A673 (cell line): ENCODE measurements around the gene CLEC4F. TPM values are rescaled to one million over a fixed set of nuclear protein-coding genes. Genes with fewer than 3 reads are reported as not detected.

ENCODE experiments used
- BruUV-seq: library from RNA; stranded (reverse); fragments of 400-500 nt; replicated peaks from 2 replicates; lab custom pipeline; 2021; lab: Mats Ljungman, UMichigan
- CTCF ChIA-PET: fragments of 300-600 bp; sonication (Branson Sonifier 250); formaldehyde crosslinking; loops from one replicate; lab custom pipeline; 2022; ENCODE audit warnings: antibody characterized with exemption; lab: Charles Lee
- POLR2A ChIA-PET: fragments of 300-600 bp; sonication (Branson Sonifier 250); formaldehyde crosslinking; loops from one replicate; lab custom pipeline; 2022; ENCODE audit warnings: antibody characterized with exemption; ENCODE audit not compliant: low non-redundant PET; lab: Charles Lee
- DNase-seq: peaks from one replicate; pipeline ENCODE4 v3.0.0-alpha.2; 2015; ENCODE audit warnings: low spot score
- H3K27ac ChIP-seq: fragments of 200-600 bp; sonication (generic); 2 replicates; pipeline ENCODE4 v1.5.1; 2016; ENCODE audit warnings: mixed run types, low read depth, mild to moderate bottlenecking, mixed read lengths, antibody characterized with exemption, low read length; ENCODE audit not compliant: poor library complexity, severe bottlenecking
- H3K27me3 ChIP-seq: fragments of 200-600 bp; sonication (generic); replicated peaks from 2 replicates; pipeline ENCODE4 v1.6.1; 2017; ENCODE audit warnings: mixed run types, low read depth, mild to moderate bottlenecking, mixed read lengths, antibody characterized with exemption, low read length; ENCODE audit not compliant: insufficient read depth, poor library complexity
- H3K36me3 ChIP-seq: fragments of 200-600 bp; sonication (generic); 2 replicates; pipeline ENCODE4 v1.6.1; 2016; ENCODE audit warnings: mixed run types, mild to moderate bottlenecking, mixed read lengths, antibody characterized with exemption, low read length; ENCODE audit not compliant: insufficient read depth, poor library complexity, severe bottlenecking
- H3K4me1 ChIP-seq: fragments of 200-600 bp; sonication (generic); 2 replicates; pipeline ENCODE4 v1.6.1; 2017; ENCODE audit warnings: mixed run types, mild to moderate bottlenecking, mixed read lengths, antibody characterized with exemption, low read length; ENCODE audit not compliant: insufficient read depth, poor library complexity, severe bottlenecking
- H3K4me3 ChIP-seq: fragments of 200-600 bp; sonication (generic); 2 replicates; pipeline ENCODE4 v1.5.1; 2016; ENCODE audit warnings: low read depth, mixed run types, mild to moderate bottlenecking, mixed read lengths, low read length; ENCODE audit not compliant: poor library complexity, severe bottlenecking
- H3K9me3 ChIP-seq: fragments of 200-600 bp; sonication (generic); 2 replicates; pipeline ENCODE4 v1.6.1; 2016; ENCODE audit warnings: mixed run types, low read depth, mild to moderate bottlenecking, mixed read lengths, antibody characterized with exemption, low read length; ENCODE audit not compliant: poor library complexity, severe bottlenecking
- EZH2 ChIP-seq: fragments of 200-600 bp; sonication (generic); IDR thresholded peaks from 2 replicates; pipeline ENCODE4 v1.6.1; 2017; ENCODE audit warnings: borderline replicate concordance, low read depth, mild to moderate bottlenecking, mixed read lengths, antibody characterized with exemption, low read length; ENCODE audit not compliant: poor library complexity, severe bottlenecking
- intact Hi-C: fragments of 100-400 bp; cut with micrococcal nuclease; formaldehyde crosslinking; loops from one replicate; pipeline ENCODE4 v1.10.0; 2022; ENCODE audit not compliant: unreplicated experiment
- total RNA-seq: library from RNA; stranded (reverse); gene quantifications from 2 replicates; pipeline ENCODE4 v1.2.3, GENCODE V29; 2021
- TF ChIP-seq, protein P1 (sequence below): fragments of 300-800, 200-600 bp; sonication (generic); conservative IDR thresholded peaks from 2 replicates; pipeline ENCODE4 v1.5.1; 2017; ENCODE audit warnings: low read depth, mild to moderate bottlenecking, antibody characterized with exemption, low read length, moderate library complexity, mixed read lengths

CLEC4F gene
- total RNA-seq, 1 experiment from 2014 or later: 0.67 TPM

DNA sequence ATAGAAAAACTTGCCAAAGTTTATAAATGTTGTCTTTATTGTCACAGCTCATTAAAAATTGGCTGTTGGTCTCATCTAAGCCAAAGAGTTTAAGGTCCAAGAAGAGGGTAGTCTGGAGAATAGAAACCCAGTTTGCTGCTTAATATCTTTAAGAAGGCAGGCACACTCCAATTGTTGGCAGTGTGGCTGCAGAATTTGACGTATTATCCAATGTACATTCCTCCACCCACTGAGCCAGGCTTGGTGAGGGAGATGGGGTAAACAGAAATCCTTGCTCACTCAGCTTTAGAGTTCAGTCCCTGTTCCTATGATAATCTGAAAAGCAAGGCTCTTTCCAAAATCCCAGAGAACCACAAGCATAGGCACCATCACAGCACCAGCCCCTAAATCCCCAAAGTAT lies 41.7 kb downstream of the CLEC4F start:
- no peak for TF ChIP-seq EZH2
- TF ChIP-seq, protein P1, sequence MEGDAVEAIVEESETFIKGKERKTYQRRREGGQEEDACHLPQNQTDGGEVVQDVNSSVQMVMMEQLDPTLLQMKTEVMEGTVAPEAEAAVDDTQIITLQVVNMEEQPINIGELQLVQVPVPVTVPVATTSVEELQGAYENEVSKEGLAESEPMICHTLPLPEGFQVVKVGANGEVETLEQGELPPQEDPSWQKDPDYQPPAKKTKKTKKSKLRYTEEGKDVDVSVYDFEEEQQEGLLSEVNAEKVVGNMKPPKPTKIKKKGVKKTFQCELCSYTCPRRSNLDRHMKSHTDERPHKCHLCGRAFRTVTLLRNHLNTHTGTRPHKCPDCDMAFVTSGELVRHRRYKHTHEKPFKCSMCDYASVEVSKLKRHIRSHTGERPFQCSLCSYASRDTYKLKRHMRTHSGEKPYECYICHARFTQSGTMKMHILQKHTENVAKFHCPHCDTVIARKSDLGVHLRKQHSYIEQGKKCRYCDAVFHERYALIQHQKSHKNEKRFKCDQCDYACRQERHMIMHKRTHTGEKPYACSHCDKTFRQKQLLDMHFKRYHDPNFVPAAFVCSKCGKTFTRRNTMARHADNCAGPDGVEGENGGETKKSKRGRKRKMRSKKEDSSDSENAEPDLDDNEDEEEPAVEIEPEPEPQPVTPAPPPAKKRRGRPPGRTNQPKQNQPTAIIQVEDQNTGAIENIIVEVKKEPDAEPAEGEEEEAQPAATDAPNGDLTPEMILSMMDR: no peak
- Histone ChIP-seq H3K4me1 (no peaks in the 10 kb centered on the region), H3K27ac (no peak overlapping the region), H3K36me3 (no peaks in the 10 kb centered on the region), H3K4me3 (no peak overlapping the region), H3K27me3 (peaks cover 9% of the 10 kb centered on the region), H3K9me3 (no peaks in the 10 kb centered on the region)
- CTCF ChIA-PET: no interaction called here
- no peak for DNase-seq
- intact Hi-C loops: no loop called here
- POLR2A ChIA-PET: no interaction called here
- BruUV-seq: no TSS peak

DNA sequence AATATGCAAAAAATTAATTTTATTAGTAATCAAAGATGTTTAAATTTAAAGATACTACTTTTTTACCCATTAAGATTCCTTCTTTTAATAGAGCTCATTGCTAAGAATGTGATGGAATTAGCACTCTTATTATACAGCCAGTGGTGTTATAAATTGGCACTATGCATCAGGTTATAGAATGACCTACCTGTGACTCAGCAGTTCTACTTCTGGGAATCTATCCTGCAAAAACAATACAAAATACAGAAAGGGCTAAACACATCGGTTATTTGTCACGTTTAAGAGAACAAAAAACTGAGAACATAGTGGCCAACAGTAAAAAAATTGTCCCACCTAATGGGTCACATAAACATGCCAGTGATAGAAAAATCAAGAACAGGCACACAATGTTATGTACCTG lies 42.9 kb downstream of the CLEC4F start:
- intact Hi-C loops: no loop called here
- no peak for DNase-seq
- Histone ChIP-seq H3K9me3 (no peaks in the 10 kb centered on the region), H3K4me1 (no peaks in the 10 kb centered on the region), H3K27me3 (peaks cover 13% of the 10 kb centered on the region), H3K27ac (no peak overlapping the region), H3K4me3 (no peak overlapping the region), H3K36me3 (no peaks in the 10 kb centered on the region)
- TF ChIP-seq, protein P1: no peak
- TF ChIP-seq EZH2: no peak
- ChIA-PET CTCF (no interaction called here), POLR2A (no interaction called here)
- no TSS peak for BruUV-seq

DNA sequence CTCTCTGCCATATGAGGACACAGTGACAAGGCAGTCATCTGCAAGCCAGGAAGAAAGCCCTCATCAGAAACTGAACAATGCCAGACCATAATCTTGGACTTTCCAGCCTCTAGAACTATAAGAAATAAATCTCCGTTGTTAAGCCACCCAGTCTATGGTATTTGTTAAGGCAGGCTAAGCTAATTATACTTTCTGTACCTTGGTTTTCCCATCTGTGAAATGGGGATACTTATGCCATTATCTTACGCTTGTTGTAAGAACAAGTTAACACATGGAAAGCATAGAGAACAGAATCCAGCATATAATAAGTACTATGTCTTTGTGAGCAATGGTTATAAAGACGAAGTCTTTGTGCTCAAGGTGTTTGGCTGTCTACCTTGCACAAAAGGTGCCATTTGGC lies 44.1 kb downstream of the CLEC4F start:
- H3K4me1 ChIP-seq: no peaks in the 10 kb centered on the region
- no peak overlapping the region for H3K27ac ChIP-seq
- ChIA-PET POLR2A (no interaction called here), CTCF (no interaction called here)
- no TSS peak for BruUV-seq
- H3K27me3 ChIP-seq: peaks cover 13% of the 10 kb centered on the region
- no peaks in the 10 kb centered on the region for H3K36me3 ChIP-seq
- intact Hi-C loops: no loop called here
- TF ChIP-seq, protein P1: no peak
- no peak for TF ChIP-seq EZH2
- no peak for DNase-seq
- H3K9me3 ChIP-seq: no peaks in the 10 kb centered on the region
- H3K4me3 ChIP-seq: no peak overlapping the region
